Erythroblast (primary cell): ENCODE measurements around the gene USP44.

Experiments
- GATA1 ChIP-seq: IDR thresholded peaks from 2 replicates; pipeline ENCODE4 v1.6.1; 2011; ENCODE audit warnings: low read depth, mild to moderate bottlenecking, control low read depth, low read length, moderate library complexity
- POLR2A ChIP-seq: IDR thresholded peaks from 2 replicates; pipeline ENCODE4 v1.6.1; 2011; ENCODE audit warnings: mild to moderate bottlenecking, low read length

GRCh38 chr12:95600567-95600966 is 49.3 kb upstream of the USP44 start:
- TF ChIP-seq POLR2A (no peak), GATA1 (no peak)
